AG09309 (cell line): ENCODE data around the gene RIPPLY2.

Source experiments
- DNase-seq: peaks from one replicate; pipeline ENCODE4 v3.0.0-alpha.2; 2010; ENCODE audit warnings: low read depth
- H3K4me3 ChIP-seq: 2 replicates; pipeline ENCODE4 v1.5.1; 2011; ENCODE audit warnings: mild to moderate bottlenecking, low read depth, low read length, moderate library complexity; ENCODE audit not compliant: control insufficient read depth
- TF ChIP-seq, protein P1 (sequence below): IDR thresholded peaks from 2 replicates; pipeline ENCODE4 v1.5.1; 2011; ENCODE audit warnings: mild to moderate bottlenecking, low read depth, low read length, inconsistent platforms; ENCODE audit not compliant: insufficient read depth, control insufficient read depth; ENCODE audit errors: missing control alignments

The RIPPLY2 gene

DNA sequence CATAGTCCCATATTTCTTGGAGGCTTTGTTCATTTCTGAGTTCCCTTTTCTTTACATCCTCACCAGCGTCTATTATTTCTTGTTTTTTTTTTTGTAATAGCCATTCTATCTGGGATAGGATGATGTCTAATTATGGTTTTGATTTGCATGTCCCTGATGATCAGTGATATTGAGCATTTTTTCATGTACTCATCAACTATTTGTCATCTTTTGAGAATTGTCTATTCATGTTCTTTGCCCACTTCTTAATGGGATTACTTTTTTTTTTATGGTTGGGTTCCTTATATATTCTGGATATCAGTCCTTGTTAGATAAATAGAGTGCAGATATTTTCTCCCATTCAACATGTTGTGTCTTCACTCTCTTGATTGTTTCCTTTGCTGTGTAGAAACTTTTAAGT is 48.5 kb downstream of the RIPPLY2 start:
- H3K4me3 ChIP-seq = no peak overlapping the region
- no peak for DNase-seq
- TF ChIP-seq, protein P1, sequence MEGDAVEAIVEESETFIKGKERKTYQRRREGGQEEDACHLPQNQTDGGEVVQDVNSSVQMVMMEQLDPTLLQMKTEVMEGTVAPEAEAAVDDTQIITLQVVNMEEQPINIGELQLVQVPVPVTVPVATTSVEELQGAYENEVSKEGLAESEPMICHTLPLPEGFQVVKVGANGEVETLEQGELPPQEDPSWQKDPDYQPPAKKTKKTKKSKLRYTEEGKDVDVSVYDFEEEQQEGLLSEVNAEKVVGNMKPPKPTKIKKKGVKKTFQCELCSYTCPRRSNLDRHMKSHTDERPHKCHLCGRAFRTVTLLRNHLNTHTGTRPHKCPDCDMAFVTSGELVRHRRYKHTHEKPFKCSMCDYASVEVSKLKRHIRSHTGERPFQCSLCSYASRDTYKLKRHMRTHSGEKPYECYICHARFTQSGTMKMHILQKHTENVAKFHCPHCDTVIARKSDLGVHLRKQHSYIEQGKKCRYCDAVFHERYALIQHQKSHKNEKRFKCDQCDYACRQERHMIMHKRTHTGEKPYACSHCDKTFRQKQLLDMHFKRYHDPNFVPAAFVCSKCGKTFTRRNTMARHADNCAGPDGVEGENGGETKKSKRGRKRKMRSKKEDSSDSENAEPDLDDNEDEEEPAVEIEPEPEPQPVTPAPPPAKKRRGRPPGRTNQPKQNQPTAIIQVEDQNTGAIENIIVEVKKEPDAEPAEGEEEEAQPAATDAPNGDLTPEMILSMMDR = no peak

DNA sequence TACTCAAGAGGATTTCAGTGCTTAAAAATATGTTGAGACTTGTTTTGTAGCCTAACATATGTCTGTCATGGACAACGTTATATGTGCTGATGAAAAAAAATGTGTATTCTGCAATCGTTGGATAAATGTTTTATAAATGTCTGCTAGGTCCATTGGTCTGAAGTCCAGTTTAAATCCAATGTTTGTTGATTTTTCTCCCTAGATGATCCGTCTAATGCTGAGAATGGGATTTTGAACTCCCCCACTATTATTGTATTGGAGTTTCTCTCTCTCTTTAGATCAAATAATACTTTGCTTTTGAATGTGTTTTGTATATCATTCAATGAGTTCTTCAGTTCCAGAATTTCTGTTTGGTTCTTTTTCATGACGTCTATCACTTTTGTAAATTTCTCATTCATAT is 51.2 kb downstream of the RIPPLY2 start:
- H3K4me3 ChIP-seq = no peak overlapping the region
- TF ChIP-seq, protein P1 = no peak
- no peak for DNase-seq

DNA sequence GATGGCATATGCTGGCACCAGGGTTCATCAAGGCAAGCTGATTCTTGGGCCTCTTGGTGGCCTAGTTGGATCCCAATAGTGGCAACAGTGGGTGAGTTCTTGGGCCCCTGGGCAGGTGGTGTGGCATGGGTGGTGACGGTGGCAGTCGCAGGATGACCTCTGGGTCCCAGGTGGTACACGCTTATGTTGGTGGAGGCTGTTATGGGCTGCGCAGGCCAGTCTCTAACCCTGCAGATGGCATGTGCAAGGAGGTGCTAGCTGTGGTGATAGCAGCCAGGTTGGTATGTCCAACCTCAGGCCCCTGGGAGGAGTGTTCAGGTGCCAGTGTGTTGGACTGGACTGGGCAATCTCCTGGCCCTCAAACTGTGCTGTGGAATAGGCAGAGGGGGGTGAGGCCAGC is 52.5 kb downstream of the RIPPLY2 start:
- no peak for DNase-seq
- TF ChIP-seq, protein P1 = no peak
- H3K4me3 ChIP-seq = no peak overlapping the region
